H9 (cell line): ENCODE data around the gene NTN3. TPM values are rescaled to one million over a fixed set of nuclear protein-coding genes. Genes with fewer than 3 reads are reported as not detected.
A peak's percentile ranks its signal among the peaks of the same experiment; 100 is the strongest.

ENCODE experiments used
- DNase-seq: peaks from one replicate; pipeline ENCODE4 v3.0.0-alpha.2; 2017
- H2AFZ ChIP-seq: one replicate; pipeline ENCODE4 v1.6.1; 2013; ENCODE audit warnings: mild to moderate bottlenecking, low read length, control low read depth, moderate library complexity
- H2AK5ac ChIP-seq: 2 replicates; pipeline ENCODE4 v1.6.1; 2013; ENCODE audit warnings: low read length, control low read depth, mixed read lengths; ENCODE audit not compliant: insufficient read length
- H2BK120ac ChIP-seq: one replicate; pipeline ENCODE4 v1.6.1; 2013; ENCODE audit warnings: low read depth, mild to moderate bottlenecking, low read length, control low read depth, inconsistent platforms; ENCODE audit not compliant: poor library complexity, severe bottlenecking
- H2BK12ac ChIP-seq: 2 replicates; pipeline ENCODE4 v1.6.1; 2013; ENCODE audit warnings: low read length, control low read depth, mixed read lengths, low read depth; ENCODE audit not compliant: insufficient read length
- H2BK15ac ChIP-seq: 2 replicates; pipeline ENCODE4 v1.6.1; 2013; ENCODE audit warnings: low read depth, low read length, control low read depth
- H2BK20ac ChIP-seq: one replicate; pipeline ENCODE4 v1.6.1; 2013; ENCODE audit warnings: low read depth, mild to moderate bottlenecking, low read length, control low read depth, inconsistent platforms; ENCODE audit not compliant: poor library complexity, severe bottlenecking
- H2BK5ac ChIP-seq: 2 replicates; pipeline ENCODE4 v1.6.1; 2013; ENCODE audit warnings: low read length, control low read depth, mixed read lengths; ENCODE audit not compliant: insufficient read length
- H3K14ac ChIP-seq: 2 replicates; pipeline ENCODE4 v1.6.1; 2013; ENCODE audit warnings: low read length, control low read depth; ENCODE audit not compliant: insufficient read depth
- H3K18ac ChIP-seq: 2 replicates; pipeline ENCODE4 v1.6.1; 2013; ENCODE audit warnings: low read depth, mild to moderate bottlenecking, mixed read lengths, low read length, control low read depth; ENCODE audit not compliant: insufficient read length
- H3K23ac ChIP-seq: 2 replicates; pipeline ENCODE4 v1.6.1; 2013; ENCODE audit warnings: low read length, control low read depth, mixed read lengths, low read depth; ENCODE audit not compliant: insufficient read length
- H3K23me2 ChIP-seq: 2 replicates; pipeline ENCODE4 v1.6.1; 2013; ENCODE audit warnings: low read depth, mild to moderate bottlenecking, mixed read lengths, low read length, control low read depth; ENCODE audit not compliant: insufficient read length, poor library complexity, severe bottlenecking
- H3K27ac ChIP-seq: 2 replicates; pipeline ENCODE4 v1.5.1; 2013; ENCODE audit warnings: low read length, control low read depth, mixed read lengths, low read depth; ENCODE audit not compliant: insufficient read length
- H3K27me3 ChIP-seq: 2 replicates; pipeline ENCODE4 v1.6.1; 2013; ENCODE audit warnings: low read length, control low read depth, inconsistent platforms; ENCODE audit not compliant: insufficient read depth
- H3K4ac ChIP-seq: 2 replicates; pipeline ENCODE4 v1.6.1; 2013; ENCODE audit warnings: low read depth, mild to moderate bottlenecking, control low read depth, inconsistent platforms, low read length, moderate library complexity
- H3K4me1 ChIP-seq: 2 replicates; pipeline ENCODE4 v1.6.1; 2013; ENCODE audit warnings: low read length, control low read depth, inconsistent platforms; ENCODE audit not compliant: insufficient read depth
- H3K4me2 ChIP-seq: 2 replicates; pipeline ENCODE4 v1.6.1; 2013; ENCODE audit warnings: low read length, control low read depth, mixed read lengths; ENCODE audit not compliant: insufficient read length, insufficient read depth
- H3K56ac ChIP-seq: 2 replicates; pipeline ENCODE4 v1.6.1; 2013; ENCODE audit warnings: low read depth, mild to moderate bottlenecking, mixed read lengths, low read length, control low read depth; ENCODE audit not compliant: insufficient read length
- H3K79me1 ChIP-seq: 2 replicates; pipeline ENCODE4 v1.6.1; 2013; ENCODE audit warnings: low read depth, mild to moderate bottlenecking, moderate library complexity, low read length, control low read depth, inconsistent platforms; ENCODE audit not compliant: insufficient read depth, poor library complexity, severe bottlenecking
- H3K79me2 ChIP-seq: 2 replicates; pipeline ENCODE4 v1.6.1; 2013; ENCODE audit warnings: low read length, control low read depth, inconsistent platforms; ENCODE audit not compliant: insufficient read depth
- H3K9ac ChIP-seq: 2 replicates; pipeline ENCODE4 v1.6.1; 2013; ENCODE audit warnings: low read length, control low read depth, mixed read lengths; ENCODE audit not compliant: insufficient read length; ENCODE audit errors: extremely low read depth
- H3K9me3 ChIP-seq: one replicate; pipeline ENCODE4 v1.6.1; 2013; ENCODE audit warnings: low read depth, low read length, inconsistent platforms; ENCODE audit not compliant: control insufficient read depth
- H3T11ph ChIP-seq: one replicate; pipeline ENCODE4 v1.6.1; 2013; ENCODE audit warnings: mild to moderate bottlenecking, low read length, control low read depth, inconsistent platforms
- H4K20me1 ChIP-seq: one replicate; pipeline ENCODE4 v1.6.1; 2013; ENCODE audit not compliant: control insufficient read depth, insufficient read length, insufficient read depth
- H4K5ac ChIP-seq: 2 replicates; pipeline ENCODE4 v1.6.1; 2013; ENCODE audit warnings: low read depth, mild to moderate bottlenecking, mixed read lengths, low read length, control low read depth; ENCODE audit not compliant: insufficient read length
- H4K8ac ChIP-seq: replicated peaks from 2 replicates; pipeline ENCODE4 v1.6.1; 2013; ENCODE audit warnings: low read length, control low read depth, mixed read lengths, low read depth; ENCODE audit not compliant: insufficient read length
- H4K91ac ChIP-seq: 2 replicates; pipeline ENCODE4 v1.6.1; 2013; ENCODE audit warnings: low read depth, mild to moderate bottlenecking, moderate library complexity, mixed read lengths, low read length, control low read depth; ENCODE audit not compliant: insufficient read length
- H3K27ac Mint-ChIP-seq, 3 experiments: 2 replicates in 2 of 3; 3 replicates in 1 of 3; pipeline ENCODE4 v1.8.0; 2020 to 2021; ENCODE audit warnings: mixed read lengths in 3 of 3, mild to moderate bottlenecking in 1 of 3, moderate library complexity in 1 of 3
- H3K27me3 Mint-ChIP-seq: 2 replicates; pipeline ENCODE4 v1.8.0; 2021; ENCODE audit warnings: low read depth, mild to moderate bottlenecking, moderate library complexity, mixed read lengths
- H3K36me3 Mint-ChIP-seq, 3 experiments: 2 replicates in 2 of 3; 3 replicates in 1 of 3; pipeline ENCODE4 v1.8.0; 2020 to 2021; ENCODE audit warnings: low read depth in 3 of 3, mixed read lengths in 3 of 3; ENCODE audit not compliant: insufficient read depth in 1 of 3
- H3K4me1 Mint-ChIP-seq, 2 experiments: 2 replicates each; pipeline ENCODE4 v1.8.0; 2020; ENCODE audit warnings: mixed read lengths in 2 of 2
- H3K4me3 Mint-ChIP-seq, 2 experiments: 2 replicates in 1 of 2; 3 replicates in 1 of 2; pipeline ENCODE4 v1.8.0; 2020 to 2021; ENCODE audit warnings: mild to moderate bottlenecking in 2 of 2, mixed read lengths in 2 of 2, moderate library complexity in 1 of 2
- H3K9me3 Mint-ChIP-seq, 2 experiments: 2 replicates in 1 of 2; 3 replicates in 1 of 2; pipeline ENCODE4 v1.8.0; 2020; ENCODE audit warnings: mild to moderate bottlenecking in 2 of 2, mixed read lengths in 2 of 2, moderate library complexity in 1 of 2
- WGBS: extraction: QIAGEN DNeasy Blood & Tissue Kit; methylation state at CpG from one replicate; pipeline ENCODE4 v1.1.7; 2013; ENCODE audit warnings: missing lambda C conversion rate, low lambda C conversion rate, mixed read lengths; ENCODE audit not compliant: insufficient read length; ENCODE audit errors: extremely low coverage; 5-methylcytosine and 5-hydroxymethylcytosine counted together
- total RNA-seq: library from RNA; stranded (reverse); gene quantifications from 2 replicates; pipeline ENCODE4 v1.2.1, GENCODE V29; 2021
- TF ChIP-seq, protein P1 (sequence below): fragments of 200-600 bp; sonication (generic); conservative IDR thresholded peaks from 3 replicates; pipeline ENCODE4 v1.8.0; 2021; ENCODE audit warnings: antibody characterized with exemption, mild to moderate bottlenecking

The NTN3 gene
- total RNA-seq, 1 experiment from 2014 or later: 1.3 TPM

- H2BK120ac ChIP-seq: no peak overlapping the region
- Mint-ChIP-seq H3K27me3 (peaks cover 48% of the 10 kb centered on the region), H3K4me3 (peak overlapping the region in 1 of 2 experiments; percentile 66; a peak in 2 of 5 replicates), H3K27ac (no peak overlapping the region), H3K9me3 (no peaks in the 10 kb centered on the region), H3K4me1 (peaks cover 23 to 28% of the 10 kb centered on the region in 2 experiments), H3K36me3 (no peaks in the 10 kb centered on the region)
- H2BK20ac ChIP-seq: no peak overlapping the region
- H2BK12ac ChIP-seq: no peak overlapping the region
- H2AK5ac ChIP-seq: no peak overlapping the region
- H3K79me2 ChIP-seq: no peaks in the 10 kb centered on the region
- peaks cover 15% of the 10 kb centered on the region for H3K23me2 ChIP-seq
- no peak overlapping the region for H4K91ac ChIP-seq
- no peak overlapping the region for H4K8ac ChIP-seq
- no peak overlapping the region for H4K5ac ChIP-seq
- H4K20me1 ChIP-seq: no peaks in the 10 kb centered on the region
- H3T11ph ChIP-seq: no peak overlapping the region
- H3K9me3 ChIP-seq: no peaks in the 10 kb centered on the region
- H2BK5ac ChIP-seq: no peak overlapping the region
- no CpG with 5 or more reads among the region's 27 CpGs for WGBS
- no peak overlapping the region for H3K56ac ChIP-seq
- H2BK15ac ChIP-seq: no peak overlapping the region
- no peak overlapping the region for H3K23ac ChIP-seq
- no peak for DNase-seq
- no peak overlapping the region for H2AFZ ChIP-seq
- H3K79me1 ChIP-seq: no peaks in the 10 kb centered on the region
- H3K27ac ChIP-seq: no peak overlapping the region
- no peak overlapping the region for H3K4me2 ChIP-seq
- H3K14ac ChIP-seq: no peak overlapping the region
- H3K27me3 ChIP-seq: peaks cover 18% of the 10 kb centered on the region; the same call in 1 of the 2 replicates
- no peak overlapping the region for H3K4ac ChIP-seq
- no peaks in the 10 kb centered on the region for H3K4me1 ChIP-seq
- H3K9ac ChIP-seq: no peak overlapping the region
- no peak overlapping the region for H3K18ac ChIP-seq
- TF ChIP-seq, protein P1, sequence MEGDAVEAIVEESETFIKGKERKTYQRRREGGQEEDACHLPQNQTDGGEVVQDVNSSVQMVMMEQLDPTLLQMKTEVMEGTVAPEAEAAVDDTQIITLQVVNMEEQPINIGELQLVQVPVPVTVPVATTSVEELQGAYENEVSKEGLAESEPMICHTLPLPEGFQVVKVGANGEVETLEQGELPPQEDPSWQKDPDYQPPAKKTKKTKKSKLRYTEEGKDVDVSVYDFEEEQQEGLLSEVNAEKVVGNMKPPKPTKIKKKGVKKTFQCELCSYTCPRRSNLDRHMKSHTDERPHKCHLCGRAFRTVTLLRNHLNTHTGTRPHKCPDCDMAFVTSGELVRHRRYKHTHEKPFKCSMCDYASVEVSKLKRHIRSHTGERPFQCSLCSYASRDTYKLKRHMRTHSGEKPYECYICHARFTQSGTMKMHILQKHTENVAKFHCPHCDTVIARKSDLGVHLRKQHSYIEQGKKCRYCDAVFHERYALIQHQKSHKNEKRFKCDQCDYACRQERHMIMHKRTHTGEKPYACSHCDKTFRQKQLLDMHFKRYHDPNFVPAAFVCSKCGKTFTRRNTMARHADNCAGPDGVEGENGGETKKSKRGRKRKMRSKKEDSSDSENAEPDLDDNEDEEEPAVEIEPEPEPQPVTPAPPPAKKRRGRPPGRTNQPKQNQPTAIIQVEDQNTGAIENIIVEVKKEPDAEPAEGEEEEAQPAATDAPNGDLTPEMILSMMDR: no peak
Observed at GRCh38 chr16:2472488-2472864, 1.4 kb downstream of the NTN3 start.
